ENCODE measurements around the gene TPSD1. TPM values are rescaled to one million over a fixed set of nuclear protein-coding genes. Genes with fewer than 3 reads are reported as not detected.
"Not testable (repeated sequence)": the region's sequence is repeated elsewhere in the genome, so short reads cannot be mapped to it uniquely, and the experiment has no call there.

TPSD1 gene
- total RNA-seq (not detected in 2 replicates), polyA plus RNA-seq (not detected in 2 replicates), polyA minus RNA-seq (not detected in 2 replicates)
- not detected for total RNA-seq (2013)

DNA sequence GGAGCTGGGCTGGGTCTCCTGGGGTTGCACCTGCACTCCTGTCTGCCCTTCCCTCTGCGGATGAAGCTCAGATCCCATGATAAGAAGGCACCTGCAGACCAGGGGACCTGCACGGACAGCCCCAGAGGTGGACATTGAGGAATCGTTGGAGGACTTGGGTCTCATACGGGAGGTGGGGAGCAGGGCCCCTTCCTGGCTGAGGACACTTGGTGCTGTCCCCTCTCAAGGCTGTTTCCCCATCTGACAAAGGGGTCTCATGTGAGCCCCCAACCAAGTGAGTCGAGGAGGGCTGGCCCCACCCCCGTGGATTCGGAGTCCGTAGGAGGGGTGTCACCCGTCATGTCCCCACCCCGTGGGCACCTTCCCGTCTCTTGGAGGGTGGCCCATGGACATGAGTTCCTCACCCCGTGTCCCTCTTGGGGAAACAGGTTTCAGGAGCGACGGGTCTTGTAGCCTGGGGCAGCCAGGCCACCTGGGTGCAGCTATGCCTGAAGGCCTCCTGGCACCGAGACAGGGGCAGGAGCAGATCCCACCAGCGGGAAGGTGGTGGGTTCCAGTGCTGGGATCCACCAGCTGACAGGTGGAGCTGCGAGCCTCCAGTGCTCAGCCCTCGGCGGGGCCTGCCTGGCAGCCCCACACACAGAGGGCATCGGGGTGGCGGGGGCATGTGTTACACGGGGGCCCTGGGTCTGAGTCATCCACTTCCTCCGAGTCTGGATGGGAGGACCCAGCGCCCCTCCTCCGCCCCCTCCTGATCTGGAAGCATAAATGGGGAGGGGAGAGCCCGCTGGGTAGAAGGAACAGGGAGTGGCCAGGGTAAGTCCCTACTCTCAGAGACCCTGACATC lies at the start of gene TPSD1:
Gene TPSD1 (plus strand): TSS at position 794 of the 847 bp plus-strand sequence. CDS start 212 bp downstream, outside the sequence.
- WGBS (ENCODE audit: insufficient coverage), result 69% methylated on average over 20 of the region's 26 CpGs
- intact Hi-C loops (cut with micrococcal nuclease); H3K4me3 ChIP-seq (ENCODE audit: control extremely low read depth in 1 of 5, extremely low read depth in 1 of 5, insufficient read depth in 1 of 5, low read depth in 2 of 5, low read length in 4 of 5); H3K27ac Mint-ChIP-seq; H3K4me3 Mint-ChIP-seq; H3K4me1 Mint-ChIP-seq; H4K20me1 ChIP-seq (ENCODE audit: control insufficient read depth, insufficient read depth, low read length, poor library complexity, severe bottlenecking); H3K4me2 ChIP-seq (replicated peaks; ENCODE audit: low read depth, low read length, poor library complexity, severe bottlenecking); DNase-seq; H3K9me3 Mint-ChIP-seq (ENCODE audit: insufficient read depth); H3K27ac ChIP-seq (ENCODE audit: low read length in 2 of 2); CTCF ChIA-PET; H3K79me2 ChIP-seq (ENCODE audit: control insufficient read depth, insufficient read depth, low read length); ATAC-seq (ENCODE audit: low read depth); H3K9ac ChIP-seq (ENCODE audit: low read length); H3K4me1 ChIP-seq (ENCODE audit: control insufficient read depth in 2 of 2, insufficient read depth in 2 of 2, low read length in 2 of 2); H3K36me3 ChIP-seq (replicated peaks in 1 of 2; ENCODE audit: control extremely low read depth in 1 of 2, control insufficient read depth in 1 of 2, extremely low read depth in 1 of 2, insufficient read depth in 2 of 2, low read length in 1 of 2); H2AFZ ChIP-seq (ENCODE audit: insufficient read depth, low read depth, low read length, poor library complexity, severe bottlenecking); H3K9me3 ChIP-seq (ENCODE audit: control extremely low read depth in 1 of 3, control insufficient read depth in 2 of 3, insufficient read depth in 1 of 3, low read length in 2 of 3): not testable (repeated sequence)
- peaks cover 12% of the 10 kb centered on the region for H3K27me3 Mint-ChIP-seq
- H3K27me3 ChIP-seq (replicated peaks in 1 of 4; ENCODE audit: control extremely low read depth in 1 of 4, control insufficient read depth in 3 of 4, insufficient read depth in 4 of 4, low read length in 3 of 4), result peaks cover 0 to 34% (median 6%) of the 10 kb centered on the region in 4 experiments
- POLR2A ChIA-PET, result interaction anchor here (0.7 kb wide), 1 partner anchor 470 kb away, joined by 6 read pairs; no protein-coding TSS in a partner anchor

DNA sequence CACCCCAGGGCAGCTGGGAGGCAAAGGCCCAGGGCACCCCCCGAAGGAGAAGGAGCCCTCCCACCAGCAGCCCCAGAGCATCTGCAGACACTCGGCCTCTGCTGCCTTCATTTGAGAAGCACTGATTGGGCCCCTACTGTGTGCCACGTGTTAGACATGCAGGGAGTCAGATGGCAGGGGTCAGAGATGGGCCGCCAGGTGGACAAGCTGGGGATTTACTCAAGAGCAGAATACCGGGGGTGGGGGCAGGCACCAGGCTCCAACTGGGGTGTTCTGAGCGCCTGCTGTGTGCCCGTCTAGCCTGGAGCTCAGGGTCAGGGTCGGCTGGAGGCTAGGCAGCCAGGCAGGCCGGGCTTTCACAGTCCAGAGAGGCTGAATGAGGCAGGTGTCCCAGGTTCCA lies 49.5 kb upstream of the TPSD1 start:
- TF ChIP-seq, protein P1, sequence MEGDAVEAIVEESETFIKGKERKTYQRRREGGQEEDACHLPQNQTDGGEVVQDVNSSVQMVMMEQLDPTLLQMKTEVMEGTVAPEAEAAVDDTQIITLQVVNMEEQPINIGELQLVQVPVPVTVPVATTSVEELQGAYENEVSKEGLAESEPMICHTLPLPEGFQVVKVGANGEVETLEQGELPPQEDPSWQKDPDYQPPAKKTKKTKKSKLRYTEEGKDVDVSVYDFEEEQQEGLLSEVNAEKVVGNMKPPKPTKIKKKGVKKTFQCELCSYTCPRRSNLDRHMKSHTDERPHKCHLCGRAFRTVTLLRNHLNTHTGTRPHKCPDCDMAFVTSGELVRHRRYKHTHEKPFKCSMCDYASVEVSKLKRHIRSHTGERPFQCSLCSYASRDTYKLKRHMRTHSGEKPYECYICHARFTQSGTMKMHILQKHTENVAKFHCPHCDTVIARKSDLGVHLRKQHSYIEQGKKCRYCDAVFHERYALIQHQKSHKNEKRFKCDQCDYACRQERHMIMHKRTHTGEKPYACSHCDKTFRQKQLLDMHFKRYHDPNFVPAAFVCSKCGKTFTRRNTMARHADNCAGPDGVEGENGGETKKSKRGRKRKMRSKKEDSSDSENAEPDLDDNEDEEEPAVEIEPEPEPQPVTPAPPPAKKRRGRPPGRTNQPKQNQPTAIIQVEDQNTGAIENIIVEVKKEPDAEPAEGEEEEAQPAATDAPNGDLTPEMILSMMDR (IDR thresholded peaks at IDR 0.05), result no peak
- no peak for TF ChIP-seq EZH2 (IDR thresholded peaks at IDR 0.05; ENCODE audit: borderline replicate concordance, insufficient read depth, low read depth, low read length, poor library complexity, severe bottlenecking)
- intact Hi-C loops (cut with micrococcal nuclease), result no loop called here
- H3K27me3 ChIP-seq (replicated peaks in 1 of 4; ENCODE audit: control extremely low read depth in 1 of 4, control insufficient read depth in 3 of 4, insufficient read depth in 4 of 4, low read length in 3 of 4), result no peaks in the 10 kb centered on the region
- no peaks in the 10 kb centered on the region for H3K36me3 ChIP-seq (replicated peaks in 1 of 2; ENCODE audit: control extremely low read depth in 1 of 2, control insufficient read depth in 1 of 2, extremely low read depth in 1 of 2, insufficient read depth in 2 of 2, low read length in 1 of 2)
- no peaks in the 10 kb centered on the region for H3K79me2 ChIP-seq (ENCODE audit: control insufficient read depth, insufficient read depth, low read length)
- no peak overlapping the region for H3K4me3 ChIP-seq (ENCODE audit: control extremely low read depth in 1 of 5, extremely low read depth in 1 of 5, insufficient read depth in 1 of 5, low read depth in 2 of 5, low read length in 4 of 5)
- CTCF ChIA-PET, result no interaction called here
- H2AFZ ChIP-seq (ENCODE audit: insufficient read depth, low read depth, low read length, poor library complexity, severe bottlenecking), result no peak overlapping the region
- no peak overlapping the region for H3K27ac ChIP-seq (ENCODE audit: low read length in 2 of 2)
- H3K4me2 ChIP-seq (replicated peaks; ENCODE audit: low read depth, low read length, poor library complexity, severe bottlenecking), result no peak overlapping the region
- no peak for DNase-seq
- H3K27ac Mint-ChIP-seq, result no peak overlapping the region
- H3K4me1 ChIP-seq (ENCODE audit: control insufficient read depth in 2 of 2, insufficient read depth in 2 of 2, low read length in 2 of 2), result no peaks in the 10 kb centered on the region
- POLR2A ChIA-PET, result no interaction called here
- no peaks in the 10 kb centered on the region for H3K4me1 Mint-ChIP-seq
- WGBS (ENCODE audit: insufficient coverage), result 80% methylated on average over 8 of the region's 9 CpGs
- no peak for ATAC-seq (ENCODE audit: low read depth)
- H4K20me1 ChIP-seq (ENCODE audit: control insufficient read depth, insufficient read depth, low read length, poor library complexity, severe bottlenecking), result no peaks in the 10 kb centered on the region
- no peaks in the 10 kb centered on the region for H3K27me3 Mint-ChIP-seq
- H3K9me3 ChIP-seq (ENCODE audit: control extremely low read depth in 1 of 3, control insufficient read depth in 2 of 3, insufficient read depth in 1 of 3, low read length in 2 of 3), result no peaks in the 10 kb centered on the region
- H3K9ac ChIP-seq (ENCODE audit: low read length), result no peak overlapping the region
- H3K4me3 Mint-ChIP-seq, result no peak overlapping the region
- no peaks in the 10 kb centered on the region for H3K9me3 Mint-ChIP-seq (ENCODE audit: insufficient read depth)
